Activated gamma-delta T cell treated with anti-CD3 and anti-CD28 coated beads, Interleukin-2, amount 50 U/mL, for 16 hours (primary cell): Measurements from ENCODE around the gene PLCL2.
"Not testable (repeated sequence)": the region's sequence is repeated elsewhere in the genome, so short reads cannot be mapped to it uniquely, and the experiment has no call there.

ENCODE experiments used
- DNase-seq: peaks from one replicate; pipeline ENCODE4 v3.0.0-alpha.2; 2020; ENCODE audit warnings: low read depth

The PLCL2 gene

GRCh38 chr3:17119201-17120072 is 234.7 kb downstream of the PLCL2 start:
- no peak for DNase-seq

GRCh38 chr3:17120115-17120514 is 235.4 kb downstream of the PLCL2 start:
- DNase-seq, result no peak

GRCh38 chr3:17121336-17121735 is 236.6 kb downstream of the PLCL2 start:
- no peak for DNase-seq

GRCh38 chr3:17122758-17123157 is 238.0 kb downstream of the PLCL2 start:
- DNase-seq, result no peak

GRCh38 chr3:17125738-17126442 is 241.1 kb downstream of the PLCL2 start:
- DNase-seq, result no peak

GRCh38 chr3:17128671-17129070 is 243.9 kb downstream of the PLCL2 start:
- not testable (repeated sequence) for DNase-seq

- DNase-seq, result no peak
Observed at GRCh38 chr3:17129556-17129955, 244.8 kb downstream of the PLCL2 start.

- no peak for DNase-seq
Observed at GRCh38 chr3:17130956-17131355, 246.2 kb downstream of the PLCL2 start.

GRCh38 chr3:17132286-17133115 is 247.7 kb downstream of the PLCL2 start:
- no peak for DNase-seq

GRCh38 chr3:17133632-17134545 is 249.1 kb downstream of the PLCL2 start:
- DNase-seq, result no peak

- DNase-seq, result no peak
Observed at GRCh38 chr3:17135696-17136095, 250.9 kb downstream of the PLCL2 start.

GRCh38 chr3:17136136-17136721 is 251.5 kb downstream of the PLCL2 start:
- no peak for DNase-seq

- DNase-seq, result no peak
Observed at GRCh38 chr3:17137321-17137826, 252.6 kb downstream of the PLCL2 start.

GRCh38 chr3:17138246-17139039 is 253.7 kb downstream of the PLCL2 start:
- no peak for DNase-seq
